GM19240 (cell line): Measurements from ENCODE around the gene NEIL1.
A peak's percentile ranks its signal among the peaks of the same experiment; 100 is the strongest.

ENCODE experiments used
- DNase-seq: peaks from one replicate; pipeline ENCODE4 v3.0.0; 2011; ENCODE audit warnings: low spot score; ENCODE audit not compliant: insufficient read length

The NEIL1 gene

GRCh38 chr15:75356517-75356916, 9.7 kb downstream of the NEIL1 start:
- no peak for DNase-seq

- no peak for DNase-seq
Observed at GRCh38 chr15:75357976-75358673, 11.3 kb downstream of the NEIL1 start.

GRCh38 chr15:75358771-75359536, 12.1 kb downstream of the NEIL1 start:
- no peak for DNase-seq

- no peak for DNase-seq
Observed at GRCh38 chr15:75359537-75360250, 12.9 kb downstream of the NEIL1 start.

- no peak for DNase-seq
Observed at GRCh38 chr15:75360391-75360790, 13.6 kb downstream of the NEIL1 start.

- no peak for DNase-seq
Observed at GRCh38 chr15:75360856-75361255, 14.0 kb downstream of the NEIL1 start.

- DNase-seq, result no peak
Observed at GRCh38 chr15:75361361-75361988, 14.6 kb downstream of the NEIL1 start.

GRCh38 chr15:75361989-75362641, 15.3 kb downstream of the NEIL1 start:
- DNase-seq, result no peak

- DNase-seq, result no peak
Observed at GRCh38 chr15:75362642-75363249, 15.9 kb downstream of the NEIL1 start.

- no peak for DNase-seq
Observed at GRCh38 chr15:75363786-75364185, 16.9 kb downstream of the NEIL1 start.

GRCh38 chr15:75364881-75365280, 18.0 kb downstream of the NEIL1 start:
- DNase-seq, result no peak

GRCh38 chr15:75366163-75366562, 19.3 kb downstream of the NEIL1 start:
- DNase-seq, result no peak

- no peak for DNase-seq
Observed at GRCh38 chr15:75367006-75367405, 20.2 kb downstream of the NEIL1 start.

GRCh38 chr15:75367406-75367912, 20.6 kb downstream of the NEIL1 start:
- no peak for DNase-seq

GRCh38 chr15:75367913-75368688, 21.3 kb downstream of the NEIL1 start, which contains the start of gene MAN2C1:
MAN2C1 (minus strand) TSS chr15:75368607; CDS start chr15:75368583, 24 bp downstream.
- DNase-seq, result peak; percentile 93

- DNase-seq, result no peak
Observed at GRCh38 chr15:75368689-75369239, 21.9 kb downstream of the NEIL1 start.

- no peak for DNase-seq
Observed at GRCh38 chr15:75369897-75370581, 23.2 kb downstream of the NEIL1 start.

- no peak for DNase-seq
Observed at GRCh38 chr15:75371486-75371885, 24.6 kb downstream of the NEIL1 start.
